ENCODE measurements around the gene SDK1.

Gene SDK1

DNA sequence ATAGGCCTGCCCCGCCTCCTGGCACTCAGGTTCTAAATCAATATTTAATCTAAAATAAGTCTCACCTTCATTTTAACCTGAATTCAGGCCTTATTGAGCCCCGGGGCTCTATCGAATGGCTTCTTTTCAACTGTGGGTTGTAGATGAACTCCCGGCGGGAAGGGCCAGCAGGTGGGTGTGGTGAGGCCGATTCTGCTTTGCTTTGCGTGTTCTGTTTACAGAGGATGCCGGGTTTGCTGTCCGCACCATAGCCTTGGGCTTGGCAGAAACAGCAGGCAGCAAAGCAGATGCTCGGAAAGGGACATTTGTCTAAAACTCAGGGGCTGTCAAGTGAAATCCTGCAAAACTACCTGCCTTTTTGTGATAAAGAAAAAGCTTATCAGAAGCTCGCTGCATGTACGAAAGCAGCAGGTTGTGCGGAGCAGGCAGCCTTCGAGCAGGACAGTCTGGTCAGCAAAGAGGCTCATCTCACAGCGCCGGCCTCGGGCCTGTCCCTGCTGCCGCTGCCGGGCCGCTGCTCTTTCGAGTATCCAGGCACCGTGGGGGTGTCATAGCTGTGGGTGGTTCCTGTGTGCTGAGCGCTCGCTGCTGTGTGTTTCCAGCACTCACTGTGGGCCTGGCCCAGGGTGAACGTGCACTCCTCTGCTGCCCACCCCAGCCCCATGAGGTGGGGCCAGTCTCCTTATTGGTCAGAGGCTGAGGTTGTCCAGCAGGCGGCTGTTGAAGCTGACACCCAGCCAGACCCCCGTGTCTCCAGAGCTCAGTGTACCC, 946.2 kb downstream of the SDK1 start:
- DNase-seq (no peak), ATAC-seq (ENCODE audit: insufficient read depth, low read depth) (no peak)
- Histone ChIP-seq H3K27ac (ENCODE audit: low read length) (no peak overlapping the region), H4K20me1 (ENCODE audit: insufficient read depth, low read length) (no peaks in the 10 kb centered on the region), H3K36me3 (ENCODE audit: insufficient read depth, low read length) (no peaks in the 10 kb centered on the region), H3K4me1 (ENCODE audit: insufficient read depth, low read length) (no peaks in the 10 kb centered on the region), H3K9ac (ENCODE audit: low read depth, low read length) (no peak overlapping the region), H3K4me3 (ENCODE audit: low read depth in 1 of 2, low read length in 2 of 2) (no peak overlapping the region), H3K9me3 (ENCODE audit: insufficient read depth, low read length, severe bottlenecking) (peaks cover 10% of the 10 kb centered on the region), H3K4me2 (ENCODE audit: insufficient read depth, low read length) (no peak overlapping the region), H3K79me2 (ENCODE audit: insufficient read depth, low read length) (no peaks in the 10 kb centered on the region), H3K27me3 (ENCODE audit: insufficient read depth, low read length, poor library complexity) (no peaks in the 10 kb centered on the region), H2AFZ (ENCODE audit: low read depth, low read length) (no peak overlapping the region)
- TF ChIP-seq, protein P1, sequence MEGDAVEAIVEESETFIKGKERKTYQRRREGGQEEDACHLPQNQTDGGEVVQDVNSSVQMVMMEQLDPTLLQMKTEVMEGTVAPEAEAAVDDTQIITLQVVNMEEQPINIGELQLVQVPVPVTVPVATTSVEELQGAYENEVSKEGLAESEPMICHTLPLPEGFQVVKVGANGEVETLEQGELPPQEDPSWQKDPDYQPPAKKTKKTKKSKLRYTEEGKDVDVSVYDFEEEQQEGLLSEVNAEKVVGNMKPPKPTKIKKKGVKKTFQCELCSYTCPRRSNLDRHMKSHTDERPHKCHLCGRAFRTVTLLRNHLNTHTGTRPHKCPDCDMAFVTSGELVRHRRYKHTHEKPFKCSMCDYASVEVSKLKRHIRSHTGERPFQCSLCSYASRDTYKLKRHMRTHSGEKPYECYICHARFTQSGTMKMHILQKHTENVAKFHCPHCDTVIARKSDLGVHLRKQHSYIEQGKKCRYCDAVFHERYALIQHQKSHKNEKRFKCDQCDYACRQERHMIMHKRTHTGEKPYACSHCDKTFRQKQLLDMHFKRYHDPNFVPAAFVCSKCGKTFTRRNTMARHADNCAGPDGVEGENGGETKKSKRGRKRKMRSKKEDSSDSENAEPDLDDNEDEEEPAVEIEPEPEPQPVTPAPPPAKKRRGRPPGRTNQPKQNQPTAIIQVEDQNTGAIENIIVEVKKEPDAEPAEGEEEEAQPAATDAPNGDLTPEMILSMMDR (IDR thresholded peaks at IDR 0.05; ENCODE audit: borderline replicate concordance, extremely low read depth, low read length, poor library complexity, severe bottlenecking) = no peak
- TF ChIP-seq EZH2 (IDR thresholded peaks at IDR 0.05; ENCODE audit: borderline replicate concordance, low read depth, low read length, severe bottlenecking) = no peak

DNA sequence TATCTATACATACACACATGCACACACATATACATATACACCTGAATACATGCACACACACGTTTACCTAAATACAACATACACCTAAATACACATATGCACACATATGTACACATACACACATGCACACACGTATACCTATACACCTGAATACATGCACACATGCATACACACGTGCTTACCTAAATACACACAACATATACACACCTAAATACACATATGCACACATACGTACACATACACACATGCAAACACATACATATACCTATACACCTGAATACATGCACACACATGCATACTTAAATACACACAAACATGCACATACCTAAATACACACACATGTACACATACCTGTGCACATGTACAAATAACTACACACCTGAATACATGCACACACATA, 947.2 kb downstream of the SDK1 start:
- no peak for TF ChIP-seq EZH2 (IDR thresholded peaks at IDR 0.05; ENCODE audit: borderline replicate concordance, low read depth, low read length, severe bottlenecking)
- TF ChIP-seq, protein P1 (IDR thresholded peaks at IDR 0.05; ENCODE audit: borderline replicate concordance, extremely low read depth, low read length, poor library complexity, severe bottlenecking) = no peak
- no peak for DNase-seq
- Histone ChIP-seq H3K79me2 (ENCODE audit: insufficient read depth, low read length) (no peaks in the 10 kb centered on the region), H3K36me3 (ENCODE audit: insufficient read depth, low read length) (no peaks in the 10 kb centered on the region), H3K4me3 (ENCODE audit: low read depth in 1 of 2, low read length in 2 of 2) (no peak overlapping the region), H3K9me3 (ENCODE audit: insufficient read depth, low read length, severe bottlenecking) (peaks cover 10% of the 10 kb centered on the region), H2AFZ (ENCODE audit: low read depth, low read length) (no peak overlapping the region), H3K9ac (ENCODE audit: low read depth, low read length) (no peak overlapping the region), H3K4me2 (ENCODE audit: insufficient read depth, low read length) (no peak overlapping the region), H3K4me1 (ENCODE audit: insufficient read depth, low read length) (no peaks in the 10 kb centered on the region), H3K27me3 (ENCODE audit: insufficient read depth, low read length, poor library complexity) (no peaks in the 10 kb centered on the region), H3K27ac (ENCODE audit: low read length) (no peak overlapping the region), H4K20me1 (ENCODE audit: insufficient read depth, low read length) (no peaks in the 10 kb centered on the region)
- ATAC-seq (ENCODE audit: insufficient read depth, low read depth) = no peak

DNA sequence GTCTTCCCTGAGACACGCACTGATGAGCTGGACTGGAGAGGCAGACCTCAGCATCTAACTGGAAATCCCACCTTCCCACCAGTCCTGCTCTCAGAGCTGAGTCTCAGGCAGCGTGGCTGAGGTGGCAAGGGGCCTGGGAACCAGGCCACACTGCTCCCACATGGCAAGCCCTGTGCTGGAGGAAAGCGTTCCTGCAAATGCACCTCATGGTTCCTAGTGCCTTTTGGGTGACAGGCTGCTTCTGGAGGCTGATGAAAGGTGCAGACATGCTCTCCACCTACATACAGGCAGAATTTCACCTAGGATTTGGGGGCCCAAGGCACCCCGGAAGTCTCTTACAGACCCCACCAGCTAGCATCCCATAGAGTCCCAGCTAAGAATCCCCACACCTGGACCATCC, 948.2 kb downstream of the SDK1 start:
- no peaks in the 10 kb centered on the region for H3K79me2 ChIP-seq (ENCODE audit: insufficient read depth, low read length)
- H3K4me2 ChIP-seq (ENCODE audit: insufficient read depth, low read length) = no peak overlapping the region
- no peak for ATAC-seq (ENCODE audit: insufficient read depth, low read depth)
- no peak overlapping the region for H2AFZ ChIP-seq (ENCODE audit: low read depth, low read length)
- H3K9me3 ChIP-seq (ENCODE audit: insufficient read depth, low read length, severe bottlenecking) = peaks cover 8% of the 10 kb centered on the region
- no peak for TF ChIP-seq EZH2 (IDR thresholded peaks at IDR 0.05; ENCODE audit: borderline replicate concordance, low read depth, low read length, severe bottlenecking)
- TF ChIP-seq, protein P1 (IDR thresholded peaks at IDR 0.05; ENCODE audit: borderline replicate concordance, extremely low read depth, low read length, poor library complexity, severe bottlenecking) = no peak
- no peak overlapping the region for H3K27ac ChIP-seq (ENCODE audit: low read length)
- no peak overlapping the region for H3K4me3 ChIP-seq (ENCODE audit: low read depth in 1 of 2, low read length in 2 of 2)
- H4K20me1 ChIP-seq (ENCODE audit: insufficient read depth, low read length) = no peaks in the 10 kb centered on the region
- no peak for DNase-seq
- H3K36me3 ChIP-seq (ENCODE audit: insufficient read depth, low read length) = no peaks in the 10 kb centered on the region
- H3K4me1 ChIP-seq (ENCODE audit: insufficient read depth, low read length) = no peaks in the 10 kb centered on the region
- H3K9ac ChIP-seq (ENCODE audit: low read depth, low read length) = no peak overlapping the region
- H3K27me3 ChIP-seq (ENCODE audit: insufficient read depth, low read length, poor library complexity) = no peaks in the 10 kb centered on the region
